Type B pancreatic cell (in vitro differentiated cells): ENCODE results near the gene ALDH1A2. TPM values are rescaled to one million over a fixed set of nuclear protein-coding genes. Genes with fewer than 3 reads are reported as not detected.

ENCODE experiments used
- DNase-seq: peaks from one replicate; pipeline ENCODE4 v3.0.0; 2021; ENCODE audit warnings: mixed read lengths; ENCODE audit not compliant: unreplicated experiment; ENCODE audit errors: extremely low spot score
- H3K27ac Mint-ChIP-seq: 2 replicates; pipeline ENCODE4 v1.8.0; 2021; ENCODE audit warnings: mild to moderate bottlenecking, mixed read lengths
- H3K27me3 Mint-ChIP-seq: 2 replicates; pipeline ENCODE4 v1.8.0; 2021; ENCODE audit warnings: mixed read lengths
- H3K36me3 Mint-ChIP-seq: 2 replicates; pipeline ENCODE4 v1.8.0; 2021; ENCODE audit warnings: mixed read lengths
- H3K4me1 Mint-ChIP-seq: one replicate; pipeline ENCODE4 v1.8.0; 2021; ENCODE audit warnings: mixed read lengths; ENCODE audit not compliant: unreplicated experiment
- H3K4me3 Mint-ChIP-seq: 2 replicates; pipeline ENCODE4 v1.8.0; 2021; ENCODE audit warnings: mild to moderate bottlenecking, mixed read lengths
- H3K9me3 Mint-ChIP-seq: 2 replicates; pipeline ENCODE4 v1.8.0; 2021; ENCODE audit warnings: mixed read lengths
- total RNA-seq: library from RNA; stranded (reverse); gene quantifications from 2 replicates; pipeline ENCODE4 v1.2.1, GENCODE V29; 2021; ENCODE audit warnings: low replicate concordance
- TF ChIP-seq, protein P1 (sequence below): fragments of 200-600 bp; sonication (generic); conservative IDR thresholded peaks from 2 replicates; pipeline ENCODE4 v1.5.0; 2021; ENCODE audit warnings: antibody characterized with exemption, mild to moderate bottlenecking

The ALDH1A2 gene
- total RNA-seq, 1 donor from 2014 or later: 38.3 TPM

- H3K9me3 Mint-ChIP-seq: peaks cover 16% of the 10 kb centered on the region
- TF ChIP-seq, protein P1, sequence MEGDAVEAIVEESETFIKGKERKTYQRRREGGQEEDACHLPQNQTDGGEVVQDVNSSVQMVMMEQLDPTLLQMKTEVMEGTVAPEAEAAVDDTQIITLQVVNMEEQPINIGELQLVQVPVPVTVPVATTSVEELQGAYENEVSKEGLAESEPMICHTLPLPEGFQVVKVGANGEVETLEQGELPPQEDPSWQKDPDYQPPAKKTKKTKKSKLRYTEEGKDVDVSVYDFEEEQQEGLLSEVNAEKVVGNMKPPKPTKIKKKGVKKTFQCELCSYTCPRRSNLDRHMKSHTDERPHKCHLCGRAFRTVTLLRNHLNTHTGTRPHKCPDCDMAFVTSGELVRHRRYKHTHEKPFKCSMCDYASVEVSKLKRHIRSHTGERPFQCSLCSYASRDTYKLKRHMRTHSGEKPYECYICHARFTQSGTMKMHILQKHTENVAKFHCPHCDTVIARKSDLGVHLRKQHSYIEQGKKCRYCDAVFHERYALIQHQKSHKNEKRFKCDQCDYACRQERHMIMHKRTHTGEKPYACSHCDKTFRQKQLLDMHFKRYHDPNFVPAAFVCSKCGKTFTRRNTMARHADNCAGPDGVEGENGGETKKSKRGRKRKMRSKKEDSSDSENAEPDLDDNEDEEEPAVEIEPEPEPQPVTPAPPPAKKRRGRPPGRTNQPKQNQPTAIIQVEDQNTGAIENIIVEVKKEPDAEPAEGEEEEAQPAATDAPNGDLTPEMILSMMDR: no peak
- H3K27me3 Mint-ChIP-seq: peaks cover 38% of the 10 kb centered on the region
- no peaks in the 10 kb centered on the region for H3K36me3 Mint-ChIP-seq
- DNase-seq: no peak
- no peaks in the 10 kb centered on the region for H3K4me1 Mint-ChIP-seq
- H3K4me3 Mint-ChIP-seq: no peak overlapping the region
- H3K27ac Mint-ChIP-seq: no peak overlapping the region
Observed at GRCh38 chr15:58026051-58026450, 39.5 kb downstream of the ALDH1A2 start.

DNA sequence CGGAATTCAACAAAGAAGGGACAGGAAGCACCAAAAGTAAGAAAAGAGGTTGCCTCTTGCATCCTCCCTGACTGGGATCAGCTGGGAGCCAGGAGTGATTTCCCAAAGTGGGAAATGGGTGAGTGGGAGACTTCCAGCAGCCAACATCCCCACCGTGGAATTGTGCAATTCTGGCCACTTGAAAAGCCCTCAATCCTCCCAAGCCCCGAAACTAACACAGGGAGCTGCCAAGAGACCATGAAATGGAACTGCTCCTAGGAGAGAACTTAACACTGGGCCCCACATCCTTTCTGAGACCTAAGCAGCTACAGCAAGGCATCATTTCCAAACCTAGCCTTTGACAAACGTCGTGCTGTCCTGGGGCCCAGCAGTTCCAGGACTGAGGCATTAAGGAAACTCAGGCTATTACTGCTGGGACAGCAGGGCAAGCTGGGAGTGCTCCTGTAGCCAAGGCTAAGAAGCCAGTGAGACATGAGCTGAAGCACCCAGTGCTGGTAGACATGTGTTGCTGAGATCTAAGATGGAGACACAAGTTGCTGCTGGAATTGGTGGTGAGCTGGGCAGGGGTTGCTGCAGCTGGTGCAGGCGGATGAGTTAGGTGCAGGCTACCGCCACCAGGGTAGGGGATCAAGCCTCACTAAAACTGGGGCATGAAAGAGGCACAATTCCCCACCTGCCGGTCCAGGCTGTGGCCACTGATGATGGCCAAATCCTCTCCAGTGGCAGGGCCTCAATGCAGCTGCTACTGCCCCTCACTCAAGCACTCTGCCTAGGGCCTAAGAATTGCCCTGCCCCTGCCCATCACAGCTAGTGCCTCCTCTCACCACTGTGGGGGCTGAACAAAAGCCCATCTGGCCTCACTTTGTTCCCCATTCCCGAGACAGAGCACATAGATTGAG is 43.9 kb downstream of the ALDH1A2 start:
- H3K27me3 Mint-ChIP-seq: peaks cover 18% of the 10 kb centered on the region
- TF ChIP-seq, protein P1: no peak
- H3K4me1 Mint-ChIP-seq: no peaks in the 10 kb centered on the region
- no peaks in the 10 kb centered on the region for H3K36me3 Mint-ChIP-seq
- no peak for DNase-seq
- peaks cover 11% of the 10 kb centered on the region for H3K9me3 Mint-ChIP-seq
- H3K4me3 Mint-ChIP-seq: no peak overlapping the region
- H3K27ac Mint-ChIP-seq: no peak overlapping the region

GRCh38 chr15:58019503-58020376 is 45.8 kb downstream of the ALDH1A2 start:
- no peak for DNase-seq
- H3K4me3 Mint-ChIP-seq: no peak overlapping the region
- no peak overlapping the region for H3K27ac Mint-ChIP-seq
- H3K27me3 Mint-ChIP-seq: peaks cover 14% of the 10 kb centered on the region
- no peaks in the 10 kb centered on the region for H3K9me3 Mint-ChIP-seq
- no peaks in the 10 kb centered on the region for H3K36me3 Mint-ChIP-seq
- H3K4me1 Mint-ChIP-seq: no peaks in the 10 kb centered on the region
- TF ChIP-seq, protein P1: no peak

DNA sequence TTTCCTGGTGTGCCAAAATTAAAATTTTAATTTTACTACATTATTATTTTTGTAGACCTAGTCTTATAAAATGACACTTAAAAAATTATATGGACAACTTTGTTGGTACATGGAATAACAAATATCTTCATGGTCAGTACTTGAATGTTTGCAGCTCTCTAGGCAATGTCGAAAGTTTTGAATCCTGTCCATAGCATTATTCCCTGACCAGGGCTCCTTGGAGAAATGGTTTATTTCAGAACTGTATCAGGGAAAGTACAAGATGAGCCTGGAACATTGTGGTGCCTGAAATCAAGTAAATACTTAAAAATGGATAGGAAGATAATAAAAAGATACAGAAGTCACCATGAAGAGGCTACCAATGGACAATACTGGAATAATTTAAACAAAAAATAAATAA is 47.6 kb downstream of the ALDH1A2 start:
- H3K36me3 Mint-ChIP-seq: no peaks in the 10 kb centered on the region
- H3K27me3 Mint-ChIP-seq: peaks cover 31% of the 10 kb centered on the region
- no peaks in the 10 kb centered on the region for H3K4me1 Mint-ChIP-seq
- H3K27ac Mint-ChIP-seq: no peak overlapping the region
- TF ChIP-seq, protein P1: no peak
- DNase-seq: no peak
- H3K9me3 Mint-ChIP-seq: no peaks in the 10 kb centered on the region
- no peak overlapping the region for H3K4me3 Mint-ChIP-seq

DNA sequence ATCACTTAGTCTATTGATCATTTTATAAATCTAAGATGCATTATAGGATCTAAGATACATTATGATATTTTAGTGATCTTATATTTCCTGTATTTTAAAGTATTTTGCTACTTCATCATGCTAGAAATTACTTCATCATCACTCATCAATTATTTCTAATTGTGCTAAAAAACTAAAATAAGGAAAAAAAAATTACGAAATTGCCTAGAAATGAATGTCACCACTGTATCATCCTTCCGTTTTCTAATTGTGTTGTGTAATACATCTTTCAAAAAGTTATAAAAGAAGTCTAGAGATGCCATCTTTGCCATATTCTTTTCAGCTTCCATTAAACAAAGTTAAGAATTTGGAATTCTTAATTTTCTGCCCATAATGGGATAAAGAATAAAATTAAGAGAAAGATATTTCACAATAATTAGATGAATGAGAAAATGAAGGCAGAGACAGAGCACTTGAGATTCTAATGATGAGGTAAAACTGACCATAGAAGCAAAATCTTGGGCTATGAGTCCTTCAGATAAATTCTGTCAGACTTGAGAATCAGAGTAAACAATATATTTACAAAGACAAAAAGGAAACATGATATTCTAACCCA is 48.8 kb downstream of the ALDH1A2 start:
- TF ChIP-seq, protein P1: no peak
- Mint-ChIP-seq H3K27me3 (peaks cover 33% of the 10 kb centered on the region), H3K4me1 (peaks cover under 1% of the 10 kb centered on the region), H3K9me3 (no peaks in the 10 kb centered on the region), H3K27ac (no peak overlapping the region), H3K4me3 (no peak overlapping the region), H3K36me3 (no peaks in the 10 kb centered on the region)
- DNase-seq: no peak
